Progenitor cell of endocrine pancreas (in vitro differentiated cells): ENCODE measurements around the gene MEF2B. TPM values are rescaled to one million over a fixed set of nuclear protein-coding genes. Genes with fewer than 3 reads are reported as not detected.

ENCODE experiments used
- DNase-seq: peaks from one replicate; pipeline ENCODE4 v3.0.0; 2021; ENCODE audit warnings: low spot score; ENCODE audit not compliant: unreplicated experiment
- H3K27ac Mint-ChIP-seq: 2 replicates; pipeline ENCODE4 v1.8.0; 2021; ENCODE audit warnings: mild to moderate bottlenecking, moderate library complexity, mixed read lengths
- H3K27me3 Mint-ChIP-seq: 2 replicates; pipeline ENCODE4 v1.8.0; 2021; ENCODE audit warnings: mixed read lengths
- H3K36me3 Mint-ChIP-seq: 2 replicates; pipeline ENCODE4 v1.8.0; 2022; ENCODE audit warnings: mixed read lengths; ENCODE audit not compliant: insufficient read depth
- H3K4me1 Mint-ChIP-seq: 2 replicates; pipeline ENCODE4 v1.8.0; 2021; ENCODE audit warnings: low read depth, mixed read lengths
- H3K4me3 Mint-ChIP-seq: 2 replicates; pipeline ENCODE4 v1.8.0; 2021; ENCODE audit warnings: low read depth, mild to moderate bottlenecking, moderate library complexity, mixed read lengths
- H3K9me3 Mint-ChIP-seq: 2 replicates; pipeline ENCODE4 v1.8.0; 2021; ENCODE audit warnings: low read depth, mixed read lengths
- CTCF ChIP-seq: fragments of 200-600 bp; sonication (generic); IDR thresholded peaks from one replicate; pipeline ENCODE4 v1.5.0; 2021; ENCODE audit warnings: antibody characterized with exemption, mild to moderate bottlenecking; ENCODE audit not compliant: unreplicated experiment
- total RNA-seq: library from RNA; stranded (reverse); gene quantifications from 2 replicates; pipeline ENCODE4 v1.2.1, GENCODE V29; 2021

The MEF2B gene
- total RNA-seq, 1 donor from 2014 or later = 4.2 TPM

- H3K36me3 Mint-ChIP-seq = peaks cover 26% of the 10 kb centered on the region
- peak; percentile 59 for DNase-seq
- TF ChIP-seq CTCF = no peak
- H3K4me1 Mint-ChIP-seq = no peaks in the 10 kb centered on the region
- H3K9me3 Mint-ChIP-seq = peaks cover 8% of the 10 kb centered on the region
- no peak overlapping the region for H3K4me3 Mint-ChIP-seq
- no peaks in the 10 kb centered on the region for H3K27me3 Mint-ChIP-seq
- H3K27ac Mint-ChIP-seq = no peak overlapping the region
These were observed 49.5 kb downstream of the MEF2B start for GRCh38 chr19:19120308-19121231.

GRCh38 chr19:19119325-19120237, 50.5 kb downstream of the MEF2B start:
- H3K4me3 Mint-ChIP-seq = no peak overlapping the region
- peaks cover 27% of the 10 kb centered on the region for H3K36me3 Mint-ChIP-seq
- no peak for TF ChIP-seq CTCF
- H3K4me1 Mint-ChIP-seq = no peaks in the 10 kb centered on the region
- H3K27me3 Mint-ChIP-seq = no peaks in the 10 kb centered on the region
- peaks cover 8% of the 10 kb centered on the region for H3K9me3 Mint-ChIP-seq
- DNase-seq = no peak
- H3K27ac Mint-ChIP-seq = peak overlapping the region; percentile 56

GRCh38 chr19:19115954-19116353, 54.1 kb downstream of the MEF2B start:
- H3K4me1 Mint-ChIP-seq = peaks cover 3% of the 10 kb centered on the region
- no peak for DNase-seq
- peak; percentile 43 for TF ChIP-seq CTCF
- H3K27me3 Mint-ChIP-seq = peaks cover 10% of the 10 kb centered on the region
- H3K9me3 Mint-ChIP-seq = no peaks in the 10 kb centered on the region
- no peak overlapping the region for H3K4me3 Mint-ChIP-seq
- H3K36me3 Mint-ChIP-seq = peaks cover 8% of the 10 kb centered on the region
- no peak overlapping the region for H3K27ac Mint-ChIP-seq

GRCh38 chr19:19113040-19113626, 56.9 kb downstream of the MEF2B start:
- Mint-ChIP-seq H3K4me3 (no peak overlapping the region), H3K36me3 (peaks cover 4% of the 10 kb centered on the region), H3K4me1 (peaks cover 3% of the 10 kb centered on the region), H3K27ac (no peak overlapping the region), H3K9me3 (no peaks in the 10 kb centered on the region), H3K27me3 (peaks cover 15% of the 10 kb centered on the region)
- no peak for DNase-seq
- no peak for TF ChIP-seq CTCF
